ENCODE data around the gene L2HGDH.

- no peak for TF ChIP-seq CTCF (IDR thresholded peaks at IDR 0.05)
- TF ChIP-seq POLR2A (IDR thresholded peaks at IDR 0.05), result no peak
- no peak for TF ChIP-seq EP300 (IDR thresholded peaks at IDR 0.05)
These were observed 26.6 kb upstream of the L2HGDH start for GRCh38 chr14:50338587-50338986.
